Glomerular visceral epithelial cell (primary cell): Measurements from ENCODE around the gene MIER2.
A peak's percentile ranks its signal among the peaks of the same experiment; 100 is the strongest.
"Not testable (repeated sequence)": the region's sequence is repeated elsewhere in the genome, so short reads cannot be mapped to it uniquely, and the experiment has no call there.

ENCODE experiments used
- DNase-seq: peaks from one replicate; pipeline ENCODE4 v3.0.0-alpha.2; 2016; ENCODE audit errors: extremely low spot score

Gene MIER2

GRCh38 chr19:362154-362553 is 17.6 kb upstream of the MIER2 start:
- no peak for DNase-seq

DNA sequence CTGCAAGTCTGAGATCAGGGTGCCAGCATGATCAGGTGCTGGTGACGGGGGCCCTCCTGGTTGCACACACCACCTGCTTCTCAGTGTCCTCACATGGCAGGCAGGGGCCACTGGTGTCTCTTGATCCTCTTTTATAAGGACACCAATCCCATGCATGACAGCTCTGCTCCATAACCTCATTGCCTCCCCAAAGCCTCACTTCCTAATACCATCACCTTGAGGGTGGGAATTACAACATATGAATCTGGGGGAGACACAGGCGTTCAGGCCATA is 15.0 kb upstream of the MIER2 start:
- no peak for DNase-seq

DNA sequence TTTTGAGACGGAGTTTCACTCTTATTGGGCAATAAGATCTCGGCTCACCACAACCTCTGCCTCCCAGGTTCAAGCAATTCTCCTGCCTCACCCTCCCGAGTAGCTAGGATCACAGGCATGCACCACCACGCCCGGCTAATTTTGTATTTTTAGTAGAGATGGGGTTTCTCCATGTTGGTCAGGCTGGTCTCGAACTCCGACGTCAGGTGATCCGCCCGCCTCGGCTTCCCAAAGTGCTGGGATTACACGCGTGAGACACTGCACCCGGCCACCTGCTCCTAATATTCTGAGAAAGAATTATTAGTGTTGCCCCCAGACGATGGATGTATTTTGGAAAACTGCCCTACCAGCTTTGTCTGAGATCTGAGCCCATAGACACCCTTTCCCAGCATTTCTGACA is 10.9 kb upstream of the MIER2 start:
- not testable (repeated sequence) for DNase-seq

GRCh38 chr19:355134-355533 is 10.5 kb upstream of the MIER2 start:
- DNase-seq, result no peak

GRCh38 chr19:351976-352625 is 7.5 kb upstream of the MIER2 start:
- DNase-seq, result no peak

- peak; percentile 27 for DNase-seq
Observed at GRCh38 chr19:347946-348861, 3.6 kb upstream of the MIER2 start.

DNA sequence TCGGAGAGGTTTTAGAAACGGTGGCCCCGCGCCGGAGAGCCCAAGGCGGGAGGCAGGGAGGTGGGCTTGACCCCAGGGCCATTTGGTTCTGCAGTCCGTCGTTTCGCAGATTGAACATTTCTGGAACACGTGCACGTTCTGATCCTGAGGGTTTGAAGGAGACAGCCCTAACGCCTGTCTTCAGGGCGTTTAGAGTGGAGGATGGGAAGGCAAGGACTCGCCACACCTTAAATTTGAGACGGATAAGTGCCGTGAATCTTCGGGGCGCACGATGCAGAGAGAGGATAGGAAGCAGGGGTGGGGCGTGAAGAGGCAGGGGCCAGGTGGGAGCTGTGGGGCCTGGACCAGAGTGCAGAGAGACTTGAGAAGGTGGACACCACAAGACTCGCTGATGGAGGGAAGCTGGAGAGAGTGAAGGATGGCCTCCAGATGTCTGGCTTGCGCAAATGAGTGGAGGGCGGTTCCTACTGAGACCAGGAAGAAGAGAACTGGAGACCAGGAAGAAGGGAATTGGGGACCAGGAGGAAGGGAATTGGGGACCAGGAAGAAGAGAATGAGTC is 804 bp upstream of the MIER2 start:
- DNase-seq, result no peak

DNA sequence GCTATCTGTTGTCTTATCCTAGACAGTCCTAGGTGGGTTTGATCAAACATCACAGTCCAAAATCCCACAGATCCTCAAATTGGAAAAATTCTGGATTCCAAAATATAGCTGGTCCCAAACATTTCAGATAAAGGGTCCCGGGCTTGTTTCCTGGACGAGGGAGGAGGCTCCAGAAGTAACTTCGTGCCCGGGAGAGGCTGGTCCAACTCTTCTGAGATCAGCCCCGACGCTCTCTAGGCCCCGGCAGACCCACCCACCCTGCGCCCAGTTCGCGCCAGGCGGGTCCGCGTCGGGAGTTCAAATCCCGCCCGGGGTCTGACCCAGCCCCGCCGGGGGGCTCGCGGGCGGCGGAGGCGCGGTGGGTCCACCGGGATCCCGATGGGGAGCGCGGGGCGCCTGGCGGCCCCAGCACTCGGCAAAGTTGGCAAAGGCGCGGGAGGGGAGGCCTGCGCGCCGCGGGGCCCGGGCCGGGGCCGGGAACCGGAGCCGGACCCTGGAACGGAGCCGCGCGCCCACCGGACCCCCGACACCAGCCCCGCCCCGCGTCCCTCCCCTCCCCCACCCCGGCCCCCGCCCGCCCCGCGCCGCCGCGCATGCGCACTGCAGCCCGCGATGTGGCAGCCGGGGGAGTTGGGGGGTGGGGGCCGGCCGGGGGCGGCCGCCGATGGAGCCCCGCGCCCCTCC is 513 bp downstream of the MIER2 start:
- peak; percentile 59 for DNase-seq

GRCh38 chr19:343451-343931 is 1.1 kb downstream of the MIER2 start:
- DNase-seq, result no peak

- DNase-seq, result peak; percentile 88
Observed at GRCh38 chr19:342801-343421, 1.7 kb downstream of the MIER2 start.

DNA sequence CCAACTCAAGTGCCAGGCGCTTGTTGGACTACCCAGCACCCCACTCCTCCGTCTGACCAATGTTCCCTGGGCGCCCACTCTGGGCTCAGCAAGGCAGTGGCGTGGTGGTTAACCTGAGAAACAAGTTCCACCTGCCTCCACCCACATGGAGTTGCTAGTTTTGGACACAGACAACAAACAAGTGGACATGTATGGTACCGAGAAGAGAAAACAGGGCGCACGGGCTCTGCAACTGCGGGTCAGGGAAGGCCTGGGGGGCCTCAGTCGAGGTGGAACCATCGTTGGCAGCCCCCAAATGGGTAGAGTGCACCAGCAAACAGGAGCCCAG is 2.5 kb downstream of the MIER2 start:
- DNase-seq, result no peak

GRCh38 chr19:341386-342127 is 3.0 kb downstream of the MIER2 start:
- DNase-seq, result no peak

- DNase-seq, result no peak
Observed at GRCh38 chr19:340620-341385, 3.8 kb downstream of the MIER2 start.

GRCh38 chr19:339262-339887 is 5.2 kb downstream of the MIER2 start:
- no peak for DNase-seq

DNA sequence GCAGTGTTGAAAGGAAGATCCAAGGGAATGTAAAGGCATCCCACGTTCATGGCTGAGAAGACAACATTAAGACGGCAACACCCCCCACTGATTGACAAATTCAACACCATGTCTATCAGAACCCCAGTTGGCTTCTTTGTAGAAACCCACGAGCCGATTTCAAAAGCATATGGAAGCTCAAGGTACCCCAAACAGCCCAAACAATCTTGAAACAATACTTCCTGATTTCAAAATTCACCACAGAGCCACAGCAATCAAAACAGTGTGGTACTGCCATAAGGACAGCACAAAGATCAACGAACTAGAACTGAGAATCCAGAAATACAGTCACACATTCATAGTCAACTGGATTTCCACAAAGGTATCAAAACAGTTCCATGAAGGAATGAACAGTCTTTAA is 6.2 kb downstream of the MIER2 start:
- no peak for DNase-seq

DNA sequence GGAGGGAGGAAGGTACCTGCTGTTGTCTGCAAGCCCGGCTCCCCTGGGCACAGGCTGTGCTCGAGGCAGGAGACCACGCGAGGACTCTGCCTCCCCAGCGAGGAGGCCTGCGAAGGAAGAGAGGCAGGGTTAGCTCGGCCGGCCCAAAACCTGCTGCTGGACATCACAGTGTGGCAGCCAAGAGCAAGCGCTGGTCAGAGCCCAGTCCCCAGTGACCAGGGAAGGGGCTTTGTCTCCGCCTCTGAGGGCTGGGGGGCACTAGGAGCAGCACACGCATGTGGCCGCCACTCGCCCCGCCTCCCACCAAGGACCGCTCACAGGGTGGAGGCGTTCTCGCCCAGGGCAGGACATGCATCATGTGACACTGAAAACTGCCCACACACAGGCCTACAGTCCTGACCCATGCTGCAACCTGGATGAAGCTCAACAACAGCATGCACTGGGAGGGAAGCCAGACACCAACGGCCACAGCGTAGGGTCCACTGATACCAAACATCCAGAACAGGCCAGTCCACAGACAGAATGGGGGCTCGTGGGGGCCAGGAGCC is 8.5 kb downstream of the MIER2 start:
- DNase-seq, result no peak

- DNase-seq, result no peak
Observed at GRCh38 chr19:335486-336066, 9.0 kb downstream of the MIER2 start.

DNA sequence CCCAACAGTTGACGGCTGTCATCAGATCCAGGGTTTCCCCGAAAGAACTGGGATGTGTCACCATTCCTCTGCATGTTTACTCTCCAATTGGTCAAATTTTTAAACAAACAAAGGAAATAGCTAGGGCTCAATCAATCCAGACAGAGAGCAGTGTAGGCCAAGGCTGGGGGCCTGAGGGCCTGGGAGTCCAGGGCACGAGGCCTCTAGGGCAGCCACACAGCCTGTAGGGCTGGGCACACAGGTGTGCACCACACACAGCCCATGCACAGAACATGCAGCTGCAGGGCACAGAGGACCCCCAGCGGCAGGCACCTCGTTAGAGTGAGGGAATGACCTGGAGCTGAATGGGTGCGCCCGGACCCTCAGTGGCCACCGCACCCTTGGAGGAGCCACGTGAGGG is 9.5 kb downstream of the MIER2 start:
- DNase-seq, result no peak

GRCh38 chr19:334296-335071 is 10.1 kb downstream of the MIER2 start:
- DNase-seq, result no peak
